ENCODE results near the gene APOBEC4. TPM values are rescaled to one million over a fixed set of nuclear protein-coding genes. Genes with fewer than 3 reads are reported as not detected.
"Not testable (repeated sequence)": the region's sequence is repeated elsewhere in the genome, so short reads cannot be mapped to it uniquely, and the experiment has no call there.

Gene APOBEC4
- total RNA-seq, 1 donor from 2014 or later: not detected

DNA sequence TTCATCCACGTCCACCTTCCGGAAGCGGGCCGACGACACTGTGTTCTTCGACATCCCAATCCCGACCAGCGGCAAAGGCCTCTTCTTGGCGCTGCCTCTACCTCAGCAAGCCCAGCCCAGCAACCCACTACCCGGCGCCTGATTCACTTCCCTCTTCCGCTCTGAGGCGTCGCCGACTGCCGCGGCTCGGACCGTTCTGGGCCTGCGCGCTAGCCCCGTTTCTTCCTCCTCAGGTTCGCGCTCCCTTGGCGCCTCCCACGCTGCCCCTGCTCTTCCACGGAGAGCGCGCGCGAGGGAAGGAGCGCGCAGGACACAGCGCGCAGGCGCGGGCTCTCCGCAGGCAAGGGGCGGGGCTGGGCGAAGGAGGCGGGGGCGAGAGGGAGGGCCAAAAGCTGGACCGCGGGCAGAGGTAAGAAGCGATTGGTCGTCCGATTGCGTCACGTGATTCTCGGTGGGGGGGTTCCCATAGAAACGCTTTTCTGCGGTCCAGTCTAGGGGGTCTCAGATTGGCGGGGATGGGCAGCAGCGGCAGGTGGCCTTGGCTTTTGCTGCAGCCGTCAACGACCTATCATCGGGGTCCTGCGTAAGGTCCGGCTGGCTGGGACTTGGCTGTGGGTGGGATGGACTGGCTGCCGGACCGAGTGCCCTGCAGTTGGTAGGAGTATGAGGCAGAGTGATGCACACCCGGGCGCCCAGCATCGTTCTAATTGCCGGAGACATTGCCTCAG, 17.3 kb downstream of the APOBEC4 start, which contains the start of gene ARPC5:
ARPC5 (minus strand) TSS at position 178 of the 728 bp plus-strand sequence; CDS start at position 54, 124 bp downstream.
- intact Hi-C loops (cut with micrococcal nuclease): loop anchor here (1.0 to 5.0 kb wide), 7 partner anchors 17 to 1522 kb away; partner anchors contain the start of genes DHX9, EDEM3, NCF2 and SWT1

DNA sequence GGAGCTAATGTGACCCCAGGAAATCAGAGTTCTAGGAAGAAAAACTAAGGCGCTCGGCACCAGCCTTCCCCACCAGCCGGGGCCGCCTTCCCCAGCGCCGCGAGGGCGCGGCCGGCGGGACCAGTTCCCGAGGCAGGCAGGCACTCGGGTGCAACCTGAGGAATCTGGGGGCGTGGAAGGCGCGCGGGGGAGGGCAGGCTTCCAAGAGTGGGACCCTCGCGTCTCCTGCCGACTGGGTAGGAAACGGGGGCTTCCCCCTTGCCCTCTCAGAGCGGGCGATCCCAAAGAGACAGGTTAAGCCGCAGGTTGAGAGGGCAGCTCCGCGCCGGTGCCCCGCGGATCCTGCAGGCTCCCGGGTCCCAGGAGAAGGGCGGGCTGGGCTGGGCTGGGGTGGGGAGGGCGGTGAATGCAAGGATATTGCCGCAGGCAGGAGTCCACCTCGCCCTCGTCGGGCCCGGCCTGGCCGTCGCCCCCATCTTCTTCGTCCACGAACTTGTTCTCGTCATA, 18.0 kb downstream of the APOBEC4 start:
- intact Hi-C loops (cut with micrococcal nuclease): loop anchor here (1.0 to 5.0 kb wide), 7 partner anchors 17 to 1522 kb away; partner anchors contain the start of genes DHX9, EDEM3, NCF2 and SWT1

DNA sequence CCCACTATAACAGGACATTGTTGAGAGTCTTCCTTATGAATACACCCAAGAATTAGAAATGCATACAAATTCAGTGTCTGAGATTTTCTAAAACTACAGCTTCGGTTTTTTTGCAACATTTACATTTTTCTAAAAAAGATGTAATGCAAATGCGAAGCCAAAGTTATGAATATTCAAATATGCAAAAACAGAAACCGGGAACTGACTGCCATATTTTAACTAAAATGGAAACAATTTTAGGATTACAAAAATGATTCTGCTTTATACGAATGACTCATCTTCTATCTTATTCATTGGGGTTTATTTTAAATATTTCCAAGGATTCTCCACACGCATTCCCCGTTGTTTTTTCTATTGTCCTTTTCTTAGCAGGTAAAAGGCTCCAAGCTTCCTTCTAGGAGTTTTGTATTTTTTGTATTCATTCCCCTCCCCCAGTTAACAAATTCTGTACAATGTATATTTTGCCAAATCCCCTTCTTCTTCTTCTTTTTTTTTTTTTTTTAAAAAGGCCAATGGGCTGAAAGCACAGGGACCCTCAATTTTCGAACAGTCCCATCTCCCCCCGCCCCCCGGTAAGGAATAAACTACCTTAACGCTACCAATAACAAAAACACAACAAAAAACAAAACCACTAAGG, 18.6 kb downstream of the APOBEC4 start:
- intact Hi-C loops (cut with micrococcal nuclease): loop anchor here (1.0 to 5.0 kb wide), 8 partner anchors 18 to 1523 kb away; partner anchors contain the start of genes DHX9, EDEM3, NCF2 and SWT1

DNA sequence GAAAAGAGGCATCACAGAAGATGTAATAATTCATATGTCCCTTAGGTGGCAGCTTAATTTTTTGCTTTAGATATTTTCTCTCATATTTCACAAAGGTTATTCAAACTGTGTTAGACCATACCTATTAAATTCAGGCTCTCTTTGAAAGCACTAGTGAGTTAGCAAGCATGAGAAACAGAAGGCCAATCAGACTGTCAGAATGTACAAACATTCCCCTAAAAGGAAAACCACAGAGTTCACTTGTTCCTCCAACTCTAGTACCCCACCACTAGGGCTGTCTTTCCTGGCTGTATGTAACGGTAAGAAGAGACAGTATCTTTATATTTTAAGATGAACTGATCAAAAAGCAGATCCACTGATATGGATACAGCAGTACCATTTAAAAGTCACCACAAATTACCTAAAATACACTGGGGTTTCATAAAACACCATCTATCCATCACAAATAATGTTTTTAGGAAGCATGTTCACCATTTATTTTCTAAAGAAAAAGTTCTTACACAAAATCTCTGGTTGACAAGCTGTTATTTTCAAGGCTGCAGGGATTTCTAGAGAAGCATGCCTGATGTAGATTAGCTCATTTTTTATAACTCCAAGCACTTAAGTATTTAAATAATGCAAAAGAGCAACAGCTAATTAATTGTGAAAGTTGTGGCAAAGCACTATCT, 19.3 kb downstream of the APOBEC4 start:
- intact Hi-C loops (cut with micrococcal nuclease): loop anchor here (1.0 to 5.0 kb wide), 5 partner anchors 9 to 1121 kb away; partner anchors contain the start of genes EDEM3 and NCF2

DNA sequence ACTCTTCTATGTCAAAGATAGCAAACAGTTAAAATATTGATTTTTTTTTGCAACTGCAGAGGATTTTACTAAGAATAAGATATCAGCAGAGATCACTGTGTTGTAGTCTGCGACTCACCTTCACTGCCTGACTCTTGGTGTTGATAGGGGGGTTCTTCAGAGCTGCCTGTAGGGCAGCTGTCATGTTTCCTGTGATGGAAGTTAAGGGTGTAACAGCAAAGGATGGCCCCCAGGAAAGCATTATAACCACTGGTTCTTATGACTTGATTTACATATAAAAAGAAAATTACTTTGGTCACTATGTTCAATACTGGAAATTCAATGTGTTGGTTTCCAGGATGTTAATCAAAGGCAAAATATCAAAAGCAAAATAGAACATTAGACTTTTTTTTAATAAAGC, 20.2 kb downstream of the APOBEC4 start:
- intact Hi-C loops (cut with micrococcal nuclease): loop anchor here (1.0 to 5.0 kb wide), 3 partner anchors 8 to 283 kb away; no protein-coding TSS in a partner anchor

DNA sequence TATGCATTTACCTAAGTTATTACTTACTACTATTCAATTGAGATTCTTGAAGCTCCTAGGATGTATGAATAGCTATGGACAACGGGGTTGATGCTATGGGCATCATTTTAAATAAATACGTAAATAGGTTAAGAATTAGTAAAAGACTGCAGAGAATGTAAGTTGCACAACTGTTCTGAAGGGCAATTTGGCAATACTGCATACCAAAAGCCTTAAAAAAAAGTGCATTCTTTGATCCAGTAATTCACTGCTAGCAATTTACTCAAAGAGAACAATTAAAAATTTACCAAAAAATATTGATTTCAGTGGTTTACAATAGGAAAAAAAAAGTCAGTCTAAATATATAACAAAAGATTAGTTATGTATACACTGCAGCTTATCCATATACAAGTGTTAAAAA, 21.0 kb downstream of the APOBEC4 start:
- intact Hi-C loops (cut with micrococcal nuclease): loop anchor here (5.0 kb wide), 1 partner anchor 95 kb away; no protein-coding TSS in a partner anchor

DNA sequence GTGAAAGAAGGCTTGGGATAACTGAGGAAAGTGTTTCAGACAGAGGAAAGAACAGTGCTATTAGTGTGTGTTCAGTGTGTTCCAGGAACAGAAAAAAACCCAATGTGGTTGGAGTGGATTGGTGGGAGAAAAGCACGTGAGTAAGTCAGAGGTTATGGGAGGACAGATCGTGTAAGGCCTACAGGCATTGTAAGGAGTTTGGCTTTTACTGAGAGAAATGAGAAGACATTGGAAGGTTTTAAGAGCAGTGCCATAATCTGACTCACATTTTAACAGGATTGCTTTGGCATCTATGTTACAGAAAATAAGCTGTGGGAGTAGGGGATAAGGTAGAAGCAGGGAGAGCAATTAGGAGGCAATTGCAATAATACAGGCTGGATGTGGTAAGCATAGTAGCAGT, 22.4 kb downstream of the APOBEC4 start:
- intact Hi-C loops (cut with micrococcal nuclease): loop anchor here (5.0 kb wide), 1 partner anchor 93 kb away; no protein-coding TSS in a partner anchor

DNA sequence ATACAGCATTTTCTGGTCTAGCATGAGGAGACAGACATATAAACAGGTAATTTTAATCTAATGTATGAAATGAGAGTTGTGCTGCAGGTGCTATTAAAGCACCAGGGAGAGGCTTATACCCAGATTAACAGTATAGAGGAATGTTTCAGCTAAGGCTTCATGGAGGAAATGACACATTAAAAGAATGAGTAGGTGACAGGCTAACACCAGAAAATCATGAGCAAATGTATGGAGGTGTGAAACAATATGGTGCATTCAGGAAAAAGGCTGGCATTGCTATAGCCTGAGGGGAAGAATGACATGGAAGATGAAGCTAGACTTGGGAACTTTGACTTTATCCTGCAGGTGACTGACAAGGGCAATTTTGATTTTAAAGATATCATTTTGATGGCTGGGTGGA, 24.6 kb downstream of the APOBEC4 start:
- intact Hi-C loops (cut with micrococcal nuclease): no loop called here

DNA sequence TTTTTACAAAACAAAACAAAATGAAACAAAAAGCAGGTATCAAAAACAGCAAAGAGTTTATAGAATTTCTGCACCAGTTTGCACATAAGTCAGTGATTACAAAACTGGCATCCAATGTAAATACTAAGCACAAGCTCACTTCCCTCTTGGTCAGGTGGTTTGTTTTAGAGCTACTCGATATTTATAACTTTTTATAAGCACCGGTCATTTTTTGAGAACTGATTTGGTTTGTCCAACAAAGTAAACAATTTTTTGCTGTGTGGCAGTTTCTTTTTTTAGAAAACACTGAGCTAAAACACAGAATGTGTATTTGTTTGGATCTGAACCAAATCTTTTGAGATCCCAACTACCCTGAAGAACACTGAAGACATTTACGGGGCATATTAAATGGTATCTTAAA, 26.9 kb downstream of the APOBEC4 start:
- intact Hi-C loops (cut with micrococcal nuclease): not testable (repeated sequence)

DNA sequence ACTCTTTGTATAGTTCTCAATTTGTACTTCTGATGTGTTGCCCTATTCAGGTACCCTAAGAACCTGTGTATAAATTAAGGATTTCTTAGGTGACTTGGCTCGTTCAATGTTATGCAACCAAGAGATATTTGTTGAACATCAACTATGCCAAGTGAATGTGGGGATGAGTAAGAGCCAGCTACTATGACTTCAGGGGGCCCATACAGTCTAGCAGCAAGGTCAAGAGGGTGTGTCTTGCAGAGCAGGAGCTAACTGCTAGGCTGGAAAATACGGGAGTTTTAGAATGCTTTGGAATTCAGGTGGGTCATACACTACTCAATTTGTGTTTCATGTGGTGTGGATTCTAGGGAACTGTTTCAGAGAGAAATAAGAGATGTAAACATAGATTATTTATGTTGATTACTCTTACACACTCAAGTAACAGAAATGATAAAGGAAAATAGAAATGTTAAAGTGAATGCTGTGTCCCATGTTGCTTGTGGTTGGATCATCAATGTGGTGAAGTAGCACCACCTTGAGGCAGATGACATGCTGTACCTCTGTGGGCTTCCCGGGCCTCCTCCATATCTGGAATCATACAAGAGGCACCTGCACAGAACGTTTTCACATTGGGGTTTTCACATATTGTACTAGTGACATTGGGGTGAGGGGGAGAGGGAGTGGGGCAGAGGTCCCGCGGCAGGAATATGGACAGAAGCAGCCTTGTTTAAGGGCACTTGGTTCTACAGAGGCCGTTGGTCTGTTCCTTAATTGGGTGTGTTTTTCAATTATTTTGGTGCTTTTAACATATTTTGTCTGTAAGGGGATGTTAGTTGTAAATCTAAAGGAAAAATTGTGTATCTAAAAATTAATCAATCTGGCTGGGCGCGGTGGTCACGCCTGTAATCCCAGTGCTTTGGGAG, 30.0 kb downstream of the APOBEC4 start:
- intact Hi-C loops (cut with micrococcal nuclease): loop anchor here (1.0 to 5.0 kb wide), 3 partner anchors 81 to 342 kb away; no protein-coding TSS in a partner anchor

DNA sequence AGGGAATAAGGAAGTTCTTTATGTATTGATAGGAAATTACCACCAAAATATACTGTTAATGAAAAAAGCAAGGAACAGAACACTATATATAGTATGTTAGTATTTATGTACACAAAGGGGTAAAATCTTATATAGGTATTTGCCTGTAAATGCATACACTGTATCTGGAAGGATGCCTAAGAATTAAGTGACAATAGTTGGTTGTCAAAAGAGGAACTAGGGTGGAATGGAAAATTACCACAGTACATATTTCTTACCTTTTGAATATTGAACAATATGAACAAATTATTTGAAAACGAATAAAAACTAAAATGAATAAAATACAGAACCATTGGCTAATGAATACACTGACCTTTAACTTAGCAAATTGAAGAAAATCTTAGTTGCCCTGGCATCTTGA, 31.1 kb downstream of the APOBEC4 start:
- intact Hi-C loops (cut with micrococcal nuclease): loop anchor here (5.0 kb wide), 1 partner anchor 80 kb away; no protein-coding TSS in a partner anchor

DNA sequence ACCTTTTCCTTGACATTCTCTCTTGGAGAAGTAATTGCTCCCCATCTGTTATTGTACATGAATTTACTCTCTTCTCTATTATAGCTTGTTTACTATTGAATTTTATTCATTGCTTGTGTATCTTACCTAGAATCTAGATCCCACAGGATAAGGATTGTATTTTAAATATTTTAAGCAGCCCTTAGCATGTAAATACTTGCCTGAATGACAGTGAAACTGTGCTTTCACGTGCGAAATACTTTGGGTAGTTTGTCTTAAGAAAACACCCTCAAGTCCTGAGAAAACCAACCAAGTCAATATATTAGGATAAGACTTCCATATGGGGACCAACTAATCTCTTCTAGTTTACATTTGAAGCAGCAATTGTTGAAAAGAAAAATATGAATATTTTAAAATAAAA, 32.8 kb downstream of the APOBEC4 start:
- intact Hi-C loops (cut with micrococcal nuclease): loop anchor here (5.0 kb wide), 1 partner anchor 78 kb away; no protein-coding TSS in a partner anchor

DNA sequence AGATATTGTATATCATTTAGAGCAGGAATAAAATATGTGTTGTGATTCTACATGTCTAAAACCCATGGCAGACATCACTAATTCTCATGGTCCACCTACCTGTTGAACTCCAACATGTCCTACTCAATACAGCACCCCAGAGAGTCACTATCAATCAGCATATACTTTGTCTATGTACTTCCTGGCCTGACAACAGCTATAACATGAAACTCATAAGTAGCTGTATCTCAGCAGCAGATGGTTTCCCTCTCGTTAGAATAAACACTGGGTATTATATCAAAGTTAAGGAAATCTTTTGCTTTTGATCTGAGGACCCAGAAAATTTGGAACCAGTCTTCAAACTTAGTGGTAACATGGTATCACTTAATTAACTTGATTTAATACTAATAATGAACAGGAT, 33.3 kb downstream of the APOBEC4 start:
- intact Hi-C loops (cut with micrococcal nuclease): loop anchor here (5.0 kb wide), 1 partner anchor 77 kb away; no protein-coding TSS in a partner anchor

DNA sequence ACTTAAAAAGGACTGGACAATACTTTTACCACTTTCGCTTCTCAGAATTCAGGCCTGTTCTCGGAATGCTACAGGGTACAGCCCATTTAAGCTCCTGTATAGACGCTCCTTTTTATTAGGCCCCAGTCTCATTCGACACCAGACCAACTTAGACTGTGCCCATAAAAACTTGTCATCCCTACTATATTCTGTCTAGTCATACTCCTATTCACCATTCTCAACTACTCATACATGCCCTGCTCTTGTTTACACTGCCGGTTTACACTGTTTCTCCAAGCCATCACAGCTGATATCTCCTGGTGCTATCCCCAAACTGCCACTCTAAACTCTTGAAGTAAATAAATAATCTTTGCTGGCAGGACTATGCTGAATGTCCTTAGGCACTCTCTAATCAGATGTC, 34.9 kb downstream of the APOBEC4 start:
- intact Hi-C loops (cut with micrococcal nuclease): not testable (repeated sequence)

DNA sequence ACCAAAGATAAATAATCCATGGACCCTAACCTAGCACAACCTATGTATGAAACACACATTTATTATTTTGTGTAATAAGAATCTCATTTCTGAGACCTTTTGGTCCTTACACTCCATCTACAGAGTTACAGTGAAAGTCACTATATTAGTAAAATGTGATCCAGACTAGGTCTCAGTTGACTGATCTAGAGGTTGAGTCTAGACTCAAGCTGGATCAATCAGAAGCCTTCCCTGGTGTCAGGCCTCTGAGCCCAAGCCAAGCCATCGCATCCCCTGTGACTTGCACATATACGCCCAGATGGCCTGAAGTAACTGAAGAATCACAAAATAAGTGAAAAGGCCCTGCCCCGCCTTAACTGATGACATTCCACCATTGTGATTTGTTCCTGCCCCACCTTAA, 40.1 kb downstream of the APOBEC4 start:
- intact Hi-C loops (cut with micrococcal nuclease): not testable (repeated sequence)

DNA sequence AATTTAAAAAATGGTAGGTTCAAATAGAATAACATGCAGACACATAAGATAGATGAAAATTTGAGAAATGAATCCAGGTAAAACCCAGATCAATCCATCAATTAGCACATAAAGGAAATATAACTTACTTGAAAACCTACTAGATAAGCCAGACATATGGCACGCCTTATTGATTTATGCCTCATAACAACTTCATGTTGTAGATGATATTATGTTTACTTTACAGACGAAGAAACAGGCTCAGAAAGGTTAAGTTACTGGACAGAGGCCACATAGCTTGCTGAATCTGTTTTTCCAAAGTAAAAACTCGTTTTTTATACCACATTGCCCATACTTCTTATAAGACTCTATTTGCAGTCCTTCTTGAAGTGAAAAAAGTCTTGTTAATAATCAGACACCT, 40.7 kb downstream of the APOBEC4 start:
- intact Hi-C loops (cut with micrococcal nuclease): no loop called here

DNA sequence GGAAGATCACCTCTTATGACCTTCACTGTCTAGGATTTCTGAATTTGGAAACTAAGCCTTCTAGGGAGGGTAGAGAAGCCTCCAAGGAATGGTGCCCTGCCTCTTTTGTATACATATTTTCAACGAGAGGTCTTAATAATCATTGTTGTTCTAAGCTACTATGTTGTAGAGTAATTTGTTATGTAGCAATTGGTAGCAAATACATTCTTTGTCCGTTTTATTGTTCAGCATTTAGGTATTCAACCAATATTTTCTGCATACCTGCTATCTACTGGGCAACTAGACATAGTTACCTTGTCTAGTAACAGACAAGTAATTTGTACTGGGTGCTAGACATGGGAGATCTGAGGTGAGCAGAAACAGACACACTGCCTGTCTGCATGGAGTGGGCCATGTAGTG, 42.1 kb downstream of the APOBEC4 start:
- intact Hi-C loops (cut with micrococcal nuclease): no loop called here

DNA sequence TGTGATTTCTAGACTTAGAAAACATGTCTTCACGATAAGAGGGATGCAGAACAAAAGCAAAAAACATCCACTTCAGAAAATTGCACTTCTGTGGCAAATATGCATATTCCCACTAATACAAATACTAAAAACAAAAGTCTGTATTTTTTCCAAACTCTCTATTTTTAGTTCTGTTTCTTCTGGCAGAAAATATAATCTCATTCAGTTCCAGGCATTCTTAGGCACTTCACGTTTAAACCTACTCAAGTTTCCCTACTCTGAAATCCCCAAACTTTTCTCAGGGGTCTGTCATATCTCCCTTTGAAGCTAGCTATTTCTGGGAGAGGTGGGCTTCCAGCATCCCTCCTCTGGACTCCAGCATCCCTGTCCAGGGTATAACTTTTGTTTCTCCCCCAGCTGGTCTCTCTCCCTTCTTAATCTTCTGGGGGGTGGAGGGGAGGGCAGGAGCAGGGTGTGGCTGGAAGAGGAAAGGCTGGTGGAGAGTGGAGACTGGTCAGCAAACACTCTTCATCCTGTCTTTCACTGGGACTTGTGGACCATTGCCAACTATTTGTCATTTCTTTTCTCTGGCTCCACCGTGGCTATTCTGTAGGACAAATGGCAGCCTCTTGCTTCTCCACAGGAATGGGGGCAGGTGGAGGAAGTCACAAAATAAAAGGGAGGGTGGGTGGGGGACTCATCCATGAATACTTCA, 43.2 kb downstream of the APOBEC4 start:
- intact Hi-C loops (cut with micrococcal nuclease): no loop called here

DNA sequence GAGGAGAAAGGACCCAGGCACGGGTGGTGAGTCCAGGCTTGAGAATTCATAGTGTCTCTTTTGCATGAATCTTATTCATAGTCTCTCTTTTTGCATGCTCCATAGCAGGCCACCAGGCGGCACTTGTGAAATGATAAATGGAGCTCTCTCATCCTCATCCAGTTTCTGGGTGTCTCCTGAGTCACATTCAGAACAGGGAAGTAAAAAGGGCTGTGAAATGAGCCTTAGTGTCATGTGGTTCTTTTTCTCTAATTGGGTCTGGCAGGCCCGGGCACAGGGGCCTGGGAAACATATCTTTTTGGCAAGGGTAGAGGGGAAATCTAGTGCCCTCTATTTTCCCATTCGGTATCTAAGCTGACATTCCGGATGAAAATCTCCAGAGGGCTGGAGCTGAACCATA, 43.8 kb downstream of the APOBEC4 start:
- intact Hi-C loops (cut with micrococcal nuclease): no loop called here
